Activated naive CD8-positive, alpha-beta T cell treated with anti-CD3 and anti-CD28 coated beads for 36 hours (primary cell): ENCODE results near the gene PTPN11. TPM values are rescaled to one million over a fixed set of nuclear protein-coding genes. Genes with fewer than 3 reads are reported as not detected.
"Not testable (repeated sequence)": the region's sequence is repeated elsewhere in the genome, so short reads cannot be mapped to it uniquely, and the experiment has no call there.

Experiments used
- DNase-seq: peaks from one replicate; pipeline ENCODE4 v3.0.0; 2021
- H3K27ac Mint-ChIP-seq: one replicate; pipeline ENCODE4 v1.8.0; 2022; ENCODE audit warnings: mild to moderate bottlenecking, moderate library complexity, mixed read lengths
- H3K27me3 Mint-ChIP-seq: one replicate; pipeline ENCODE4 v1.8.0; 2022; ENCODE audit warnings: mild to moderate bottlenecking, mixed read lengths
- H3K36me3 Mint-ChIP-seq: one replicate; pipeline ENCODE4 v1.8.0; 2021; ENCODE audit warnings: mild to moderate bottlenecking, mixed read lengths
- H3K4me1 Mint-ChIP-seq: one replicate; pipeline ENCODE4 v1.8.0; 2021; ENCODE audit warnings: mixed read lengths
- H3K4me3 Mint-ChIP-seq: one replicate; pipeline ENCODE4 v1.8.0; 2022; ENCODE audit warnings: mild to moderate bottlenecking, moderate library complexity, mixed read lengths
- H3K9me3 Mint-ChIP-seq: one replicate; pipeline ENCODE4 v1.8.0; 2022; ENCODE audit warnings: mixed read lengths
- total RNA-seq, 2 experiments: library from RNA; stranded (reverse); gene quantifications; one replicate each; pipeline ENCODE4 v1.2.3, GENCODE V29; 2021

PTPN11 gene
- total RNA-seq, 2 experiments from 2014 or later: 172 to 175 TPM

- Mint-ChIP-seq H3K4me1 (no peaks in the 10 kb centered on the region), H3K9me3 (no peaks in the 10 kb centered on the region), H3K27me3 (no peaks in the 10 kb centered on the region), H3K36me3 (peaks cover 46% of the 10 kb centered on the region), H3K4me3 (no peak overlapping the region), H3K27ac (no peak overlapping the region)
- DNase-seq: no peak
Measured at GRCh38 chr12:112456029-112456428, 37.3 kb downstream of the PTPN11 start.

GRCh38 chr12:112457142-112457541, 38.4 kb downstream of the PTPN11 start:
- peaks cover 51% of the 10 kb centered on the region for H3K36me3 Mint-ChIP-seq
- not testable (repeated sequence) for H3K4me3 Mint-ChIP-seq, DNase-seq, H3K27me3 Mint-ChIP-seq, H3K4me1 Mint-ChIP-seq, H3K9me3 Mint-ChIP-seq, H3K27ac Mint-ChIP-seq

- Mint-ChIP-seq H3K4me3 (no peak overlapping the region), H3K27me3 (no peaks in the 10 kb centered on the region), H3K36me3 (peaks cover 50% of the 10 kb centered on the region), H3K4me1 (peaks cover 2% of the 10 kb centered on the region), H3K9me3 (no peaks in the 10 kb centered on the region), H3K27ac (no peak overlapping the region)
- no peak for DNase-seq
Measured at GRCh38 chr12:112458330-112458729, 39.6 kb downstream of the PTPN11 start.

- Mint-ChIP-seq H3K4me3 (no peak overlapping the region), H3K27me3 (no peaks in the 10 kb centered on the region), H3K27ac (peak overlapping the region; percentile 35), H3K9me3 (no peaks in the 10 kb centered on the region), H3K36me3 (peaks cover 49% of the 10 kb centered on the region), H3K4me1 (peaks cover 5% of the 10 kb centered on the region)
- DNase-seq: no peak
Measured at GRCh38 chr12:112458751-112459150, 40.0 kb downstream of the PTPN11 start.

GRCh38 chr12:112463478-112463877, 44.7 kb downstream of the PTPN11 start:
- no peak for DNase-seq
- Mint-ChIP-seq H3K4me1 (peaks cover 5% of the 10 kb centered on the region), H3K9me3 (no peaks in the 10 kb centered on the region), H3K27ac (peak overlapping the region; percentile 20), H3K4me3 (no peak overlapping the region), H3K27me3 (no peaks in the 10 kb centered on the region), H3K36me3 (peaks cover 29% of the 10 kb centered on the region)

- Mint-ChIP-seq H3K36me3 (peaks cover 24% of the 10 kb centered on the region), H3K4me3 (no peak overlapping the region), H3K27ac (no peak overlapping the region), H3K27me3 (no peaks in the 10 kb centered on the region), H3K9me3 (no peaks in the 10 kb centered on the region), H3K4me1 (peaks cover 5% of the 10 kb centered on the region)
- DNase-seq: no peak
Measured at GRCh38 chr12:112464605-112465004, 45.9 kb downstream of the PTPN11 start.

- Mint-ChIP-seq H3K9me3 (no peaks in the 10 kb centered on the region), H3K27me3 (no peaks in the 10 kb centered on the region), H3K4me1 (peaks cover 9% of the 10 kb centered on the region), H3K4me3 (no peak overlapping the region), H3K36me3 (peaks cover 25% of the 10 kb centered on the region), H3K27ac (peak overlapping the region; percentile 18)
- no peak for DNase-seq
Measured at GRCh38 chr12:112466011-112466422, 47.3 kb downstream of the PTPN11 start.

GRCh38 chr12:112466835-112467234, 48.1 kb downstream of the PTPN11 start:
- Mint-ChIP-seq H3K9me3 (no peaks in the 10 kb centered on the region), H3K27ac (peak overlapping the region; percentile 25), H3K36me3 (peaks cover 24% of the 10 kb centered on the region), H3K27me3 (no peaks in the 10 kb centered on the region), H3K4me3 (no peak overlapping the region), H3K4me1 (peaks cover 11% of the 10 kb centered on the region)
- no peak for DNase-seq

GRCh38 chr12:112468046-112468445, 49.3 kb downstream of the PTPN11 start:
- Mint-ChIP-seq H3K36me3 (peaks cover 29% of the 10 kb centered on the region), H3K27me3 (no peaks in the 10 kb centered on the region), H3K4me1 (peaks cover 14% of the 10 kb centered on the region), H3K9me3 (no peaks in the 10 kb centered on the region), H3K27ac (peak overlapping the region; percentile 43), H3K4me3 (no peak overlapping the region)
- no peak for DNase-seq

- H3K36me3 Mint-ChIP-seq: peaks cover 40% of the 10 kb centered on the region
- no peak for DNase-seq
- no peak overlapping the region for H3K4me3 Mint-ChIP-seq
- no peaks in the 10 kb centered on the region for H3K9me3 Mint-ChIP-seq
- H3K27ac Mint-ChIP-seq: no peak overlapping the region
- no peaks in the 10 kb centered on the region for H3K27me3 Mint-ChIP-seq
- H3K4me1 Mint-ChIP-seq: peaks cover 12% of the 10 kb centered on the region
Measured at GRCh38 chr12:112473056-112473455, 54.3 kb downstream of the PTPN11 start.

GRCh38 chr12:112479413-112479812, 60.7 kb downstream of the PTPN11 start:
- Mint-ChIP-seq H3K4me1 (peaks cover 3% of the 10 kb centered on the region), H3K9me3 (no peaks in the 10 kb centered on the region), H3K36me3 (peaks cover 71% of the 10 kb centered on the region), H3K27me3 (no peaks in the 10 kb centered on the region), H3K4me3 (no peak overlapping the region), H3K27ac (no peak overlapping the region)
- no peak for DNase-seq

- no peaks in the 10 kb centered on the region for H3K27me3 Mint-ChIP-seq
- H3K9me3 Mint-ChIP-seq: no peaks in the 10 kb centered on the region
- no peak overlapping the region for H3K4me3 Mint-ChIP-seq
- DNase-seq: no peak
- H3K4me1 Mint-ChIP-seq: no peaks in the 10 kb centered on the region
- peak overlapping the region; percentile 42 for H3K27ac Mint-ChIP-seq
- H3K36me3 Mint-ChIP-seq: peaks cover 70% of the 10 kb centered on the region
Measured at GRCh38 chr12:112480931-112481330, 62.2 kb downstream of the PTPN11 start.

- Mint-ChIP-seq H3K4me1 (no peaks in the 10 kb centered on the region), H3K27me3 (no peaks in the 10 kb centered on the region), H3K9me3 (no peaks in the 10 kb centered on the region), H3K27ac (no peak overlapping the region), H3K4me3 (no peak overlapping the region), H3K36me3 (peaks cover 68% of the 10 kb centered on the region)
- DNase-seq: no peak
Measured at GRCh38 chr12:112482733-112483132, 64.0 kb downstream of the PTPN11 start.

GRCh38 chr12:112486361-112486760, 67.6 kb downstream of the PTPN11 start:
- Mint-ChIP-seq H3K36me3 (peaks cover 57% of the 10 kb centered on the region), H3K4me3 (no peak overlapping the region), H3K27me3 (no peaks in the 10 kb centered on the region), H3K4me1 (no peaks in the 10 kb centered on the region), H3K9me3 (no peaks in the 10 kb centered on the region), H3K27ac (no peak overlapping the region)
- DNase-seq: no peak

- Mint-ChIP-seq H3K4me3 (no peak overlapping the region), H3K9me3 (no peaks in the 10 kb centered on the region), H3K36me3 (peaks cover 55% of the 10 kb centered on the region), H3K27ac (no peak overlapping the region), H3K27me3 (no peaks in the 10 kb centered on the region), H3K4me1 (no peaks in the 10 kb centered on the region)
- DNase-seq: no peak
Measured at GRCh38 chr12:112488257-112488876, 69.6 kb downstream of the PTPN11 start.

- H3K27ac Mint-ChIP-seq: no peak overlapping the region
Measured at GRCh38 chr12:112489456-112489855, 70.7 kb downstream of the PTPN11 start.

More at GRCh38 chr12:112489456-112489855, 70.7 kb downstream of the PTPN11 start:
- Mint-ChIP-seq H3K4me1 (no peaks in the 10 kb centered on the region), H3K9me3 (no peaks in the 10 kb centered on the region), H3K27me3 (no peaks in the 10 kb centered on the region), H3K36me3 (peaks cover 55% of the 10 kb centered on the region), H3K4me3 (no peak overlapping the region)
- DNase-seq: no peak
